Measurements from ENCODE around the gene OSBPL10. TPM values are rescaled to one million over a fixed set of nuclear protein-coding genes. Genes with fewer than 3 reads are reported as not detected.
A peak's percentile ranks its signal among the peaks of the same experiment; 100 is the strongest.

The OSBPL10 gene
- total RNA-seq, 1 donor from 2014 or later: 52.7 TPM

GRCh38 chr3:31979001-31979697, 1.9 kb downstream of the OSBPL10 start:
- no peaks in the 10 kb centered on the region for H3K27me3 ChIP-seq (ENCODE audit: insufficient read depth, low read length)
- peaks cover 46% of the 10 kb centered on the region for H3K79me2 ChIP-seq (ENCODE audit: insufficient read depth, low read length)
- H3K9me3 ChIP-seq (ENCODE audit: insufficient read depth, low read depth, low read length): no peaks in the 10 kb centered on the region
- Mint-ChIP-seq H3K4me1 (ENCODE audit: low read depth, unreplicated experiment) (peaks cover 42% of the 10 kb centered on the region), H3K27ac (ENCODE audit: unreplicated experiment) (no peak overlapping the region), H3K4me3 (ENCODE audit: unreplicated experiment) (peak overlapping the region; percentile 93), H3K36me3 (ENCODE audit: low read depth, unreplicated experiment) (peaks cover 12% of the 10 kb centered on the region), H3K9me3 (ENCODE audit: unreplicated experiment) (peaks cover 6% of the 10 kb centered on the region), H3K27me3 (ENCODE audit: low read depth, unreplicated experiment) (no peaks in the 10 kb centered on the region)
- H3K36me3 ChIP-seq (ENCODE audit: insufficient read depth, low read length): no peaks in the 10 kb centered on the region
- no peak overlapping the region for H3K27ac ChIP-seq (ENCODE audit: low read depth, low read length)
- H3K4me3 ChIP-seq (ENCODE audit: insufficient read depth, low read depth, low read length): peak overlapping the region; percentile 17
- peaks cover 4% of the 10 kb centered on the region for H4K20me1 ChIP-seq (ENCODE audit: insufficient read depth, low read length)
- no peaks in the 10 kb centered on the region for H3K4me1 ChIP-seq (ENCODE audit: insufficient read depth, low read length)
- DNase-seq (ENCODE audit: low read depth): no peak
- H3K9ac ChIP-seq (ENCODE audit: low read length): no peak overlapping the region
- H3K4me2 ChIP-seq (ENCODE audit: low read length): peak overlapping the region; percentile 61
- no peak for FAIRE-seq
- no peak overlapping the region for H2AFZ ChIP-seq (ENCODE audit: low read depth, low read length)
- TF ChIP-seq, protein P1, sequence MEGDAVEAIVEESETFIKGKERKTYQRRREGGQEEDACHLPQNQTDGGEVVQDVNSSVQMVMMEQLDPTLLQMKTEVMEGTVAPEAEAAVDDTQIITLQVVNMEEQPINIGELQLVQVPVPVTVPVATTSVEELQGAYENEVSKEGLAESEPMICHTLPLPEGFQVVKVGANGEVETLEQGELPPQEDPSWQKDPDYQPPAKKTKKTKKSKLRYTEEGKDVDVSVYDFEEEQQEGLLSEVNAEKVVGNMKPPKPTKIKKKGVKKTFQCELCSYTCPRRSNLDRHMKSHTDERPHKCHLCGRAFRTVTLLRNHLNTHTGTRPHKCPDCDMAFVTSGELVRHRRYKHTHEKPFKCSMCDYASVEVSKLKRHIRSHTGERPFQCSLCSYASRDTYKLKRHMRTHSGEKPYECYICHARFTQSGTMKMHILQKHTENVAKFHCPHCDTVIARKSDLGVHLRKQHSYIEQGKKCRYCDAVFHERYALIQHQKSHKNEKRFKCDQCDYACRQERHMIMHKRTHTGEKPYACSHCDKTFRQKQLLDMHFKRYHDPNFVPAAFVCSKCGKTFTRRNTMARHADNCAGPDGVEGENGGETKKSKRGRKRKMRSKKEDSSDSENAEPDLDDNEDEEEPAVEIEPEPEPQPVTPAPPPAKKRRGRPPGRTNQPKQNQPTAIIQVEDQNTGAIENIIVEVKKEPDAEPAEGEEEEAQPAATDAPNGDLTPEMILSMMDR (IDR thresholded peaks at IDR 0.05; ENCODE audit: insufficient read depth, low read depth, low read length): no peak
- no peak for TF ChIP-seq EZH2 (IDR thresholded peaks at IDR 0.05; ENCODE audit: insufficient read depth, low read length)

GRCh38 chr3:31978553-31978952, 2.5 kb downstream of the OSBPL10 start:
- Histone ChIP-seq H3K9ac (ENCODE audit: low read length) (no peak overlapping the region), H4K20me1 (ENCODE audit: insufficient read depth, low read length) (peaks cover 4% of the 10 kb centered on the region), H3K4me3 (ENCODE audit: insufficient read depth, low read depth, low read length) (no peak overlapping the region), H3K27ac (ENCODE audit: low read depth, low read length) (no peak overlapping the region), H3K27me3 (ENCODE audit: insufficient read depth, low read length) (no peaks in the 10 kb centered on the region), H3K9me3 (ENCODE audit: insufficient read depth, low read depth, low read length) (no peaks in the 10 kb centered on the region), H3K36me3 (ENCODE audit: insufficient read depth, low read length) (no peaks in the 10 kb centered on the region), H2AFZ (ENCODE audit: low read depth, low read length) (no peak overlapping the region), H3K79me2 (ENCODE audit: insufficient read depth, low read length) (peaks cover 52% of the 10 kb centered on the region), H3K4me2 (ENCODE audit: low read length) (no peak overlapping the region), H3K4me1 (ENCODE audit: insufficient read depth, low read length) (no peaks in the 10 kb centered on the region)
- Mint-ChIP-seq H3K4me1 (ENCODE audit: low read depth, unreplicated experiment) (peaks cover 44% of the 10 kb centered on the region), H3K27me3 (ENCODE audit: low read depth, unreplicated experiment) (no peaks in the 10 kb centered on the region), H3K27ac (ENCODE audit: unreplicated experiment) (no peak overlapping the region), H3K4me3 (ENCODE audit: unreplicated experiment) (peak overlapping the region; percentile 93), H3K9me3 (ENCODE audit: unreplicated experiment) (peaks cover 6% of the 10 kb centered on the region), H3K36me3 (ENCODE audit: low read depth, unreplicated experiment) (peaks cover 11% of the 10 kb centered on the region)
- FAIRE-seq (no peak), DNase-seq (ENCODE audit: low read depth) (no peak)
- TF ChIP-seq, protein P1 (IDR thresholded peaks at IDR 0.05; ENCODE audit: insufficient read depth, low read depth, low read length): no peak

- no peak overlapping the region for H3K27ac ChIP-seq (ENCODE audit: low read depth, low read length)
- H2AFZ ChIP-seq (ENCODE audit: low read depth, low read length): no peak overlapping the region
- H3K4me3 Mint-ChIP-seq (ENCODE audit: unreplicated experiment): peak overlapping the region; percentile 10
- H3K36me3 Mint-ChIP-seq (ENCODE audit: low read depth, unreplicated experiment): peaks cover 5% of the 10 kb centered on the region
- DNase-seq (ENCODE audit: low read depth) (no peak), FAIRE-seq (no peak)
- H4K20me1 ChIP-seq (ENCODE audit: insufficient read depth, low read length): peaks cover 4% of the 10 kb centered on the region
- no peak overlapping the region for H3K27ac Mint-ChIP-seq (ENCODE audit: unreplicated experiment)
- no peaks in the 10 kb centered on the region for H3K36me3 ChIP-seq (ENCODE audit: insufficient read depth, low read length)
- H3K9ac ChIP-seq (ENCODE audit: low read length): no peak overlapping the region
- H3K9me3 Mint-ChIP-seq (ENCODE audit: unreplicated experiment): peaks cover 2% of the 10 kb centered on the region
- no peaks in the 10 kb centered on the region for H3K27me3 Mint-ChIP-seq (ENCODE audit: low read depth, unreplicated experiment)
- H3K4me1 Mint-ChIP-seq (ENCODE audit: low read depth, unreplicated experiment): peaks cover 48% of the 10 kb centered on the region
- TF ChIP-seq, protein P1 (IDR thresholded peaks at IDR 0.05; ENCODE audit: insufficient read depth, low read depth, low read length): no peak
- no peak for TF ChIP-seq EZH2 (IDR thresholded peaks at IDR 0.05; ENCODE audit: insufficient read depth, low read length)
- no peaks in the 10 kb centered on the region for H3K27me3 ChIP-seq (ENCODE audit: insufficient read depth, low read length)
- H3K9me3 ChIP-seq (ENCODE audit: insufficient read depth, low read depth, low read length): no peaks in the 10 kb centered on the region
- no peak overlapping the region for H3K4me2 ChIP-seq (ENCODE audit: low read length)
- no peak overlapping the region for H3K4me3 ChIP-seq (ENCODE audit: insufficient read depth, low read depth, low read length)
- H3K79me2 ChIP-seq (ENCODE audit: insufficient read depth, low read length): peaks cover 60% of the 10 kb centered on the region
- H3K4me1 ChIP-seq (ENCODE audit: insufficient read depth, low read length): no peaks in the 10 kb centered on the region
These were observed 3.3 kb downstream of the OSBPL10 start for GRCh38 chr3:31977736-31978135.

Measured in astrocyte (in vitro differentiated cells and primary cell).